ENCODE results near the gene BBOX1. TPM values are rescaled to one million over a fixed set of nuclear protein-coding genes. Genes with fewer than 3 reads are reported as not detected.

Gene BBOX1
- polyA plus RNA-seq, 12 donors: 0.12 to 2.6 (median 0.50) TPM; not detected in 2

Other genes starting within 250 kb of the BBOX1 start
- gene FIBIN, start 46.7 kb upstream of the BBOX1 start, polyA plus RNA-seq (ENCODE audit: insufficient read length in 12 of 12): 100 to 1,000 TPM in 1 of 12 donors, 10 to 100 TPM in 10, not detected in 1; 31.8 to 118 (median 55.7) TPM